WTC11 (cell line): ENCODE data around the gene SRI. TPM values are rescaled to one million over a fixed set of nuclear protein-coding genes. Genes with fewer than 3 reads are reported as not detected.

ENCODE experiments used
- ATAC-seq: fragments of 200-7000 bp; cut with Tn5 transposase; 2 replicates; pipeline ENCODE4 v1.10.0; 2021; ENCODE audit warnings: mild to moderate bottlenecking, moderate library complexity
- Bru-seq: library from RNA; stranded (reverse); fragments of 400-500 nt; gene quantifications from one replicate; lab custom pipeline; 2021; lab: Mats Ljungman, UMichigan
- CTCF ChIA-PET: fragments of 300-600 bp; sonication (Branson Sonifier 250); formaldehyde crosslinking; loops from one replicate; lab custom pipeline; 2021; ENCODE audit warnings: antibody characterized with exemption; lab: Charles Lee
- POLR2A ChIA-PET: fragments of 350-600 bp; sonication (Branson Sonifier 250); formaldehyde crosslinking; loops from one replicate; lab custom pipeline; 2021; ENCODE audit warnings: antibody characterized with exemption; lab: Charles Lee
- DNase-seq: peaks from one replicate; pipeline ENCODE4 v3.0.0; 2021; ENCODE audit warnings: low spot score
- H3K27ac Mint-ChIP-seq: 2 replicates; pipeline ENCODE4 v1.8.0; 2021; ENCODE audit warnings: mixed read lengths
- H3K27me3 Mint-ChIP-seq: 2 replicates; pipeline ENCODE4 v1.8.0; 2021; ENCODE audit warnings: low read depth, mild to moderate bottlenecking, moderate library complexity, mixed read lengths
- H3K36me3 Mint-ChIP-seq: 2 replicates; pipeline ENCODE4 v1.8.0; 2021; ENCODE audit warnings: mixed read lengths
- H3K4me1 Mint-ChIP-seq: 2 replicates; pipeline ENCODE4 v1.8.0; 2022; ENCODE audit warnings: mixed read lengths
- H3K4me3 Mint-ChIP-seq: 2 replicates; pipeline ENCODE4 v1.8.0; 2021; ENCODE audit warnings: mild to moderate bottlenecking, moderate library complexity, mixed read lengths
- H3K9me3 Mint-ChIP-seq: 2 replicates; pipeline ENCODE4 v1.8.0; 2021; ENCODE audit warnings: mixed read lengths
- ARID4B ChIP-seq: sonication (generic); formaldehyde crosslinking; IDR thresholded peaks from 2 replicates; pipeline ENCODE4 v1.8.0; 2023; ENCODE audit warnings: missing genetic modification reagents, mild to moderate bottlenecking, borderline replicate concordance
- CTCF ChIP-seq: fragments of 200-600 bp; IDR thresholded peaks from 2 replicates; pipeline ENCODE4 v1.8.0; 2022; ENCODE audit warnings: antibody characterized with exemption
- ELF4 ChIP-seq: sonication (generic); formaldehyde crosslinking; IDR thresholded peaks from 2 replicates; pipeline ENCODE4 v1.8.1; 2022; ENCODE audit warnings: low read depth, mild to moderate bottlenecking, moderate library complexity, missing genetic modification reagents
- FOXP4 ChIP-seq: sonication (generic); formaldehyde crosslinking; IDR thresholded peaks from 2 replicates; pipeline ENCODE4 v1.8.0; 2022; ENCODE audit warnings: mild to moderate bottlenecking, missing genetic modification reagents
- GTF2I ChIP-seq: fragments of 250-450 bp; sonication (Bioruptor Pico); conservative IDR thresholded peaks from 2 replicates; pipeline ENCODE4 v1.4.0; 2021; ENCODE audit warnings: mild to moderate bottlenecking
- HMGXB4 ChIP-seq: sonication (generic); formaldehyde crosslinking; IDR thresholded peaks from 2 replicates; pipeline ENCODE4 v1.8.1; 2023; ENCODE audit warnings: mild to moderate bottlenecking, moderate library complexity, missing genetic modification reagents
- JUN ChIP-seq: sonication (generic); formaldehyde crosslinking; IDR thresholded peaks from 2 replicates; pipeline ENCODE4 v1.8.0; 2023; ENCODE audit warnings: mild to moderate bottlenecking, missing genetic modification reagents
- MAX ChIP-seq: sonication (generic); formaldehyde crosslinking; IDR thresholded peaks from 2 replicates; pipeline ENCODE4 v1.8.0; 2022; ENCODE audit warnings: mild to moderate bottlenecking, missing genetic modification reagents
- MYBL2 ChIP-seq: sonication (generic); formaldehyde crosslinking; IDR thresholded peaks from 2 replicates; pipeline ENCODE4 v1.8.1; 2023; ENCODE audit warnings: mild to moderate bottlenecking, moderate library complexity, missing genetic modification reagents
- PRRX2 ChIP-seq: fragments of 250-450 bp; sonication (Bioruptor Pico); IDR thresholded peaks from 2 replicates; pipeline ENCODE4 v1.8.0; 2021; ENCODE audit warnings: mild to moderate bottlenecking
- SP1 ChIP-seq: sonication (generic); formaldehyde crosslinking; conservative IDR thresholded peaks from 2 replicates; pipeline ENCODE4 v1.8.1; 2022; ENCODE audit warnings: missing genetic modification reagents
- TEAD1 ChIP-seq: sonication (generic); formaldehyde crosslinking; IDR thresholded peaks from 2 replicates; pipeline ENCODE4 v1.8.0; 2022; ENCODE audit warnings: mild to moderate bottlenecking, missing genetic modification reagents
- TP53 ChIP-seq: sonication (generic); formaldehyde crosslinking; IDR thresholded peaks from 2 replicates; pipeline ENCODE4 v1.8.1; 2023; ENCODE audit warnings: mild to moderate bottlenecking, missing genetic modification reagents
- ZNF219 ChIP-seq: sonication (generic); formaldehyde crosslinking; IDR thresholded peaks from 2 replicates; pipeline ENCODE4 v1.8.0; 2023; ENCODE audit warnings: missing genetic modification reagents, mild to moderate bottlenecking, borderline replicate concordance
- ZNF232 ChIP-seq: sonication (generic); formaldehyde crosslinking; IDR thresholded peaks from 2 replicates; pipeline ENCODE4 v1.8.0; 2022; ENCODE audit warnings: mild to moderate bottlenecking, missing genetic modification reagents
- long read RNA-seq, 3 experiments: library from RNA in 1 of 3; library from capped mRNA in 1 of 3; library from polyadenylated mRNA in 1 of 3; unstranded in 2 of 3; stranded (forward) in 1 of 3; transcript quantifications; one replicate each; pipeline ENCODE4 v2.0.0, GENCODE V29; 2021
- total RNA-seq: library from RNA; stranded (reverse); gene quantifications from 3 replicates; pipeline ENCODE4 v1.2.3, GENCODE V29; 2021
- TF ChIP-seq, protein P1 (sequence below): fragments of 250-450 bp; sonication (Bioruptor Pico); conservative IDR thresholded peaks from 2 replicates; pipeline ENCODE4 v1.9.0; 2021; ENCODE audit warnings: mild to moderate bottlenecking
- TF ChIP-seq, protein P2 (sequence below): sonication (generic); formaldehyde crosslinking; IDR thresholded peaks from 2 replicates; pipeline ENCODE4 v1.8.1; 2023; ENCODE audit warnings: mild to moderate bottlenecking, missing genetic modification reagents

SRI gene
- total RNA-seq (135 to 141 TPM (median 141 TPM) in 3 replicates), Bru-seq, nascent RNA (percentile 87 among the genes with signal in this experiment)
- long read RNA-seq, experiment 1, transcript SRI-201 (8 exons, 2,010 nt) = major isoform, 353 of 394 reads
- long read RNA-seq, experiment 1, partial matches to known transcripts = 9 of 394 reads
- long read RNA-seq, experiment 1, other reads (novel, unspliced or antisense) = 29 of 394 reads
- long read RNA-seq, experiment 2, transcript SRI-201 (8 exons, 2,010 nt) = major isoform, 123 of 180 reads
- long read RNA-seq, experiment 2, partial matches to known transcripts = 25 of 180 reads
- long read RNA-seq, experiment 2, other reads (novel, unspliced or antisense) = 28 of 180 reads
- long read RNA-seq, experiment 3, transcript SRI-201 (8 exons, 2,010 nt) = major isoform, 195 of 208 reads
- long read RNA-seq, experiment 3, partial matches to known transcripts = 5 of 208 reads
- long read RNA-seq, experiment 3, other reads (novel, unspliced or antisense) = 7 of 208 reads

GRCh38 chr7:88219781-88220747 lies at the start of gene SRI:
Gene SRI, minus strand, starts transcription at chr7:88220038. Its CDS starts 12 bp downstream, at chr7:88220026.
- no peaks in the 10 kb centered on the region for H3K9me3 Mint-ChIP-seq
- H3K27ac Mint-ChIP-seq = peak within 1 kb of the TSS; percentile 100
- ATAC-seq = peak; percentile 95
- ChIA-PET CTCF (interaction anchor here (0.6 to 1.9 kb wide), 4 partner anchors 9 to 1202 kb away, joined by 3 to 5 read pairs (median 4); no protein-coding TSS in a partner anchor), POLR2A (interaction anchor here (0.7 kb wide), 3 partner anchors 23 to 158 kb away, joined by 4 to 5 read pairs (median 4); no protein-coding TSS in a partner anchor)
- no peaks in the 10 kb centered on the region for H3K27me3 Mint-ChIP-seq
- TF ChIP-seq GTF2I (CRISPR knock-in tag) (no peak), HMGXB4 (peak; percentile 58; the same call in 1 of the 2 replicates), ELF4 (CRISPR knock-in tag) (no peak), CTCF (peak; percentile 95), FOXP4 (peak; percentile 65), PRRX2 (CRISPR knock-in tag) (no peak), JUN (CRISPR knock-in tag) (no peak), ZNF219 (CRISPR knock-in tag) (peak; percentile 30; the same call in 1 of the 2 replicates), SP1 (peak; percentile 73), TEAD1 (CRISPR knock-in tag) (peak; percentile 78; the same call in 1 of the 2 replicates), TP53 (CRISPR knock-in tag) (peak; percentile 23; the same call in 1 of the 2 replicates), MYBL2 (CRISPR knock-in tag) (0 out of 2 replicates have a peak, but pooled peaks have one; percentile 22), ARID4B (CRISPR knock-in tag) (peak; percentile 75; the same call in 1 of the 2 replicates), ZNF232 (CRISPR knock-in tag) (peak; percentile 89), MAX (CRISPR knock-in tag) (0 out of 2 replicates have a peak, but pooled peaks have one; percentile 38)
- TF ChIP-seq, protein P1, sequence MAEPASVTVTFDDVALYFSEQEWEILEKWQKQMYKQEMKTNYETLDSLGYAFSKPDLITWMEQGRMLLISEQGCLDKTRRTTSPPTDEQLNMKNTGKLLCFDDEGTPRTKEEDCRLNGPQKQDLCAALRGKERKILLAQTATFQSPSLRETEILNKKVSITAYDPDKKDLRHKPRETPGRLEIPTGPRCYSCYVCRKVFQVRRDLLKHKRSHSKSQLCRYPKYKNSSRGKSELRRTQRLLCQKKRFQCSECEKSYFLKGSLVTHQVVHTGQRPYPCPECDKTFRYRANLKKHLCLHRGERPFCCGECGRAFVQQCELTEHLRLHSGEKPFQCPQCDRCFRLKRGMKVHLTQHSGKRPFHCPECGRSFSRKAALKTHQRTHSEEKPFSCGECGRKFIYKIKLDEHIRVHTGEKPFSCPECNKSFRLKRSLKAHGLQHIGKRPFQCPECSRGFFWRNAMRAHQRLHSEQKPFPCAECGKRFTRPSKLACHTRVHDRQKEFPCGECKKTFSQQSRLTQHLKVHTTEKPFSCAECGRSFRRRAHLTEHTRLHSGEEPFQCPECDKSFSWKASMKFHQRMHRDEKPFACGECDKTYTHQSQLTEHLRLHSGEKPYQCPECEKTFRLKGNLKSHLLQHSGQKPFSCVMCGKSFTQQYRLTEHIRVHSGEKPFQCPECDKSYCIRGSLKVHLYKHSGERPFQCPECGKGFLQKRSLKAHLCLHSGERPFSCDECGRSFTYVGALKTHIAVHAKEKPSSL = no peak
- TF ChIP-seq, protein P2, sequence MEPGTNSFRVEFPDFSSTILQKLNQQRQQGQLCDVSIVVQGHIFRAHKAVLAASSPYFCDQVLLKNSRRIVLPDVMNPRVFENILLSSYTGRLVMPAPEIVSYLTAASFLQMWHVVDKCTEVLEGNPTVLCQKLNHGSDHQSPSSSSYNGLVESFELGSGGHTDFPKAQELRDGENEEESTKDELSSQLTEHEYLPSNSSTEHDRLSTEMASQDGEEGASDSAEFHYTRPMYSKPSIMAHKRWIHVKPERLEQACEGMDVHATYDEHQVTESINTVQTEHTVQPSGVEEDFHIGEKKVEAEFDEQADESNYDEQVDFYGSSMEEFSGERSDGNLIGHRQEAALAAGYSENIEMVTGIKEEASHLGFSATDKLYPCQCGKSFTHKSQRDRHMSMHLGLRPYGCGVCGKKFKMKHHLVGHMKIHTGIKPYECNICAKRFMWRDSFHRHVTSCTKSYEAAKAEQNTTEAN (CRISPR knock-in tag) = no peak
- peaks cover 7% of the 10 kb centered on the region; the same call in 1 of the 2 replicates for H3K36me3 Mint-ChIP-seq
- peaks cover 44% of the 10 kb centered on the region for H3K4me1 Mint-ChIP-seq
- DNase-seq = peak; percentile 85
- peak within 1 kb of the TSS; percentile 90 for H3K4me3 Mint-ChIP-seq
